ENCODE measurements around the gene BMI1. TPM values are rescaled to one million over a fixed set of nuclear protein-coding genes. Genes with fewer than 3 reads are reported as not detected.
A peak's percentile ranks its signal among the peaks of the same experiment; 100 is the strongest.
"Not testable (repeated sequence)": the region's sequence is repeated elsewhere in the genome, so short reads cannot be mapped to it uniquely, and the experiment has no call there.

The BMI1 gene
- total RNA-seq, 1 experiment from 2014 or later: 124 TPM

- peak; percentile 44 for ATAC-seq
- DNase-seq: peak; percentile 47
Observed at GRCh38 chr10:22305721-22306120, 15.2 kb upstream of the BMI1 start.

GRCh38 chr10:22308390-22308789, 12.5 kb upstream of the BMI1 start:
- Histone ChIP-seq H4K20me1 (ENCODE audit: low read length) (no peaks in the 10 kb centered on the region), H3F3A (ENCODE audit: low read length, unreplicated experiment) (peaks cover 5% of the 10 kb centered on the region), H3K4me3 (ENCODE audit: low read length) (no peak overlapping the region), H3K4me2 (ENCODE audit: low read length) (peak overlapping the region; percentile 77), H3K9me3 (ENCODE audit: low read length) (no peaks in the 10 kb centered on the region), H2AFZ (ENCODE audit: low read length) (no peak overlapping the region), H3K79me2 (ENCODE audit: low read length) (peaks cover 32% of the 10 kb centered on the region), H3K4me1 (ENCODE audit: insufficient read depth, low read length) (peaks cover 73% of the 10 kb centered on the region), H3K9ac (ENCODE audit: low read length) (peak overlapping the region; percentile 96), H3K36me3 (ENCODE audit: low read depth, low read length) (no peaks in the 10 kb centered on the region), H3K27me3 (ENCODE audit: low read length) (no peaks in the 10 kb centered on the region), H3K9me2 (replicated peaks; ENCODE audit: low read length) (no peaks in the 10 kb centered on the region), H3K27ac (ENCODE audit: low read length) (peak overlapping the region; percentile 100)
- intact Hi-C loops (cut with micrococcal nuclease): loop anchor here (1.0 kb wide), 1 partner anchor 62 kb away; no protein-coding TSS in a partner anchor
- ChIA-PET CTCF (no interaction called here), POLR2A (ENCODE audit: unreplicated experiment) (interaction anchor here (0.5 to 2.1 kb wide), 3 partner anchors 8 to 1149 kb away, joined by 4 to 16 read pairs (median 7); partner anchors contain the start of gene COMMD3)
- DNase-seq (peak; percentile 94), ATAC-seq (peak; percentile 89)
- no TSS peak for BruUV-seq (replicated peaks)
- TF ChIP-seq, protein P1, sequence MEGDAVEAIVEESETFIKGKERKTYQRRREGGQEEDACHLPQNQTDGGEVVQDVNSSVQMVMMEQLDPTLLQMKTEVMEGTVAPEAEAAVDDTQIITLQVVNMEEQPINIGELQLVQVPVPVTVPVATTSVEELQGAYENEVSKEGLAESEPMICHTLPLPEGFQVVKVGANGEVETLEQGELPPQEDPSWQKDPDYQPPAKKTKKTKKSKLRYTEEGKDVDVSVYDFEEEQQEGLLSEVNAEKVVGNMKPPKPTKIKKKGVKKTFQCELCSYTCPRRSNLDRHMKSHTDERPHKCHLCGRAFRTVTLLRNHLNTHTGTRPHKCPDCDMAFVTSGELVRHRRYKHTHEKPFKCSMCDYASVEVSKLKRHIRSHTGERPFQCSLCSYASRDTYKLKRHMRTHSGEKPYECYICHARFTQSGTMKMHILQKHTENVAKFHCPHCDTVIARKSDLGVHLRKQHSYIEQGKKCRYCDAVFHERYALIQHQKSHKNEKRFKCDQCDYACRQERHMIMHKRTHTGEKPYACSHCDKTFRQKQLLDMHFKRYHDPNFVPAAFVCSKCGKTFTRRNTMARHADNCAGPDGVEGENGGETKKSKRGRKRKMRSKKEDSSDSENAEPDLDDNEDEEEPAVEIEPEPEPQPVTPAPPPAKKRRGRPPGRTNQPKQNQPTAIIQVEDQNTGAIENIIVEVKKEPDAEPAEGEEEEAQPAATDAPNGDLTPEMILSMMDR (conservative IDR thresholded peaks at IDR 0.05; ENCODE audit: low read depth, low read length): no peak
- TF ChIP-seq EZH2 (IDR thresholded peaks at IDR 0.05; ENCODE audit: low read length, unreplicated experiment): no peak
- TF ChIP-seq EZH2phosphoT487 (IDR thresholded peaks at IDR 0.05; ENCODE audit: borderline replicate concordance, low read length): no peak

More at GRCh38 chr10:22305721-22306120, 15.2 kb upstream of the BMI1 start:
- TF ChIP-seq EZH2 (IDR thresholded peaks at IDR 0.05; ENCODE audit: low read length, unreplicated experiment) (no peak), EZH2phosphoT487 (IDR thresholded peaks at IDR 0.05; ENCODE audit: borderline replicate concordance, low read length) (no peak)
- TF ChIP-seq, protein P1 (conservative IDR thresholded peaks at IDR 0.05; ENCODE audit: low read depth, low read length): no peak
- Histone ChIP-seq H3K27ac (ENCODE audit: low read length) (peak overlapping the region; percentile 100), H3K9me2 (replicated peaks; ENCODE audit: low read length) (no peaks in the 10 kb centered on the region), H3K36me3 (ENCODE audit: low read depth, low read length) (no peaks in the 10 kb centered on the region), H3K4me2 (ENCODE audit: low read length) (peak overlapping the region; percentile 31), H4K20me1 (ENCODE audit: low read length) (no peaks in the 10 kb centered on the region), H3K79me2 (ENCODE audit: low read length) (peaks cover 10% of the 10 kb centered on the region; the same call in 1 of the 2 replicates), H3K4me1 (ENCODE audit: insufficient read depth, low read length) (peaks cover 51% of the 10 kb centered on the region), H3K27me3 (ENCODE audit: low read length) (no peaks in the 10 kb centered on the region), H3K4me3 (ENCODE audit: low read length) (no peak overlapping the region), H3K9me3 (ENCODE audit: low read length) (no peaks in the 10 kb centered on the region), H2AFZ (ENCODE audit: low read length) (no peak overlapping the region), H3K9ac (ENCODE audit: low read length) (peak overlapping the region; percentile 94), H3F3A (ENCODE audit: low read length, unreplicated experiment) (peaks cover 5% of the 10 kb centered on the region)
- ChIA-PET POLR2A (ENCODE audit: unreplicated experiment) (interaction anchor here (0.6 kb wide), 1 partner anchor 75 kb away, joined by 7 read pairs; no protein-coding TSS in a partner anchor), CTCF (no interaction called here)
- intact Hi-C loops (cut with micrococcal nuclease): no loop called here
- no TSS peak for BruUV-seq (replicated peaks)

GRCh38 chr10:22309180-22310000, 11.5 kb upstream of the BMI1 start:
- DNase-seq (no peak), ATAC-seq (no peak)
- no peaks in the 10 kb centered on the region for H4K20me1 ChIP-seq (ENCODE audit: low read length)
- peaks cover 5% of the 10 kb centered on the region for H3F3A ChIP-seq (ENCODE audit: low read length, unreplicated experiment)
- peak overlapping the region; percentile 45; the same call in 1 of the 2 replicates for H3K4me3 ChIP-seq (ENCODE audit: low read length)
- H3K79me2 ChIP-seq (ENCODE audit: low read length): peaks cover 42% of the 10 kb centered on the region
- ChIA-PET CTCF (no interaction called here), POLR2A (ENCODE audit: unreplicated experiment) (no interaction called here)
- peak overlapping the region; percentile 100 for H3K27ac ChIP-seq (ENCODE audit: low read length)
- H3K36me3 ChIP-seq (ENCODE audit: low read depth, low read length): no peaks in the 10 kb centered on the region
- H3K4me1 ChIP-seq (ENCODE audit: insufficient read depth, low read length): peaks cover 83% of the 10 kb centered on the region
- no peaks in the 10 kb centered on the region for H3K27me3 ChIP-seq (ENCODE audit: low read length)
- H3K9ac ChIP-seq (ENCODE audit: low read length): peak overlapping the region; percentile 96
- H3K9me2 ChIP-seq (replicated peaks; ENCODE audit: low read length): no peaks in the 10 kb centered on the region
- TSS peak; percentile 59 for BruUV-seq (replicated peaks)
- H2AFZ ChIP-seq (ENCODE audit: low read length): no peak overlapping the region
- H3K9me3 ChIP-seq (ENCODE audit: low read length): no peaks in the 10 kb centered on the region
- intact Hi-C loops (cut with micrococcal nuclease): no loop called here
- H3K4me2 ChIP-seq (ENCODE audit: low read length): peak overlapping the region; percentile 77
- TF ChIP-seq, protein P1 (conservative IDR thresholded peaks at IDR 0.05; ENCODE audit: low read depth, low read length): no peak
- no peak for TF ChIP-seq EZH2phosphoT487 (IDR thresholded peaks at IDR 0.05; ENCODE audit: borderline replicate concordance, low read length)
- no peak for TF ChIP-seq EZH2 (IDR thresholded peaks at IDR 0.05; ENCODE audit: low read length, unreplicated experiment)

DNA sequence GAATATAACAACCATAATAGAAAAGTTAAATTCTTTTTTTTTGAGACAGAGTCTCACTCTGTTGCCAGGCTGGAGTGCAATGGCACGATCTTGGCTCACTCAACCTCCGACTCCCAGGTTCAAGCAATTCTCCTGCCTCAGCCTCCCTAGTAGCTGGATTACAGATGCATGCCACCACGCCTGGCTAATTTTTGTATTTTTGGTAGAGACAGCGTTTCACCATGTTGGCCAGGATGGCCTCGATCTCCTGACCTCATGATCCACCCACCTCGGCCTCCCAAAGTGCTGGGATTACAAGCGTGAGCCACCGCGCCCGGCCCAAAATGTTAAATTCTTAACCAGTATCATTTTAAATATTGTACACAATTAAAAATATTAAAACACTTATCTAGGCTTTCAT, 10.9 kb upstream of the BMI1 start:
- H3K27me3 ChIP-seq (ENCODE audit: low read length); H3K4me3 ChIP-seq (ENCODE audit: low read length); H3F3A ChIP-seq (ENCODE audit: low read length, unreplicated experiment); DNase-seq; ATAC-seq; BruUV-seq (replicated peaks); CTCF ChIA-PET; H2AFZ ChIP-seq (ENCODE audit: low read length); H3K9me3 ChIP-seq (ENCODE audit: low read length); H3K36me3 ChIP-seq (ENCODE audit: low read depth, low read length); intact Hi-C loops (cut with micrococcal nuclease); H4K20me1 ChIP-seq (ENCODE audit: low read length); H3K9me2 ChIP-seq (replicated peaks; ENCODE audit: low read length): not testable (repeated sequence)
- Histone ChIP-seq H3K27ac (ENCODE audit: low read length) (peak overlapping the region; percentile 100), H3K9ac (ENCODE audit: low read length) (peak overlapping the region; percentile 96), H3K4me1 (ENCODE audit: insufficient read depth, low read length) (peaks cover 88% of the 10 kb centered on the region), H3K4me2 (ENCODE audit: low read length) (peak overlapping the region; percentile 77; the same call in 1 of the 2 replicates), H3K79me2 (ENCODE audit: low read length) (peaks cover 48% of the 10 kb centered on the region)
- POLR2A ChIA-PET (ENCODE audit: unreplicated experiment): interaction anchor here (0.6 kb wide), 1 partner anchor 511 kb away, joined by 5 read pairs; no protein-coding TSS in a partner anchor

Measured in PC-3 (cell line).